H1 (cell line): ENCODE measurements around the gene WNT5A. TPM values are rescaled to one million over a fixed set of nuclear protein-coding genes. Genes with fewer than 3 reads are reported as not detected.

ENCODE experiments used
- CTCF ChIA-PET: fragments of 300-600 bp; sonication (Branson Sonifier 250); formaldehyde crosslinking; loops from one replicate; lab custom pipeline; 2021; ENCODE audit not compliant: partially characterized antibody; lab: Charles Lee
- POLR2A ChIA-PET: fragments of 300-600 bp; sonication (Branson Sonifier 250); formaldehyde crosslinking; loops from one replicate; lab custom pipeline; 2021; ENCODE audit warnings: inconsistent platforms; ENCODE audit not compliant: partially characterized antibody; lab: Charles Lee
- DNase-seq, 2 experiments: peaks; one replicate each; pipeline versions ENCODE4 v3.0.0 to v3.0.0-alpha.2; 2010 to 2022; ENCODE audit warnings: low spot score in 2 of 2, low read depth in 1 of 2, mixed read lengths in 1 of 2
- FAIRE-seq: peaks from 2 replicates; lab custom pipeline; 2011; peaks lifted over from hg19 to GRCh38; lab: Jason Lieb, UNC
- H2AFZ ChIP-seq: 2 replicates; pipeline ENCODE4 v1.8.1; 2012; ENCODE audit warnings: low read length, inconsistent platforms
- H2AK5ac ChIP-seq: 2 replicates; pipeline ENCODE4 v1.6.1; 2013; ENCODE audit warnings: low read depth, low read length
- H2BK120ac ChIP-seq: replicated peaks from 2 replicates; pipeline ENCODE3; 2013; ENCODE audit warnings: low read depth, low read length, inconsistent platforms
- H2BK12ac ChIP-seq: 2 replicates; pipeline ENCODE4 v1.6.1; 2013; ENCODE audit warnings: low read depth, low read length
- H2BK15ac ChIP-seq: 2 replicates; pipeline ENCODE4 v1.6.1; 2013; ENCODE audit warnings: low read length
- H2BK20ac ChIP-seq: 2 replicates; pipeline ENCODE4 v1.6.1; 2013; ENCODE audit warnings: low read length
- H2BK5ac ChIP-seq: 2 replicates; pipeline ENCODE4 v1.6.1; 2013; ENCODE audit warnings: low read depth, low read length
- H3K14ac ChIP-seq: 2 replicates; pipeline ENCODE4 v1.6.1; 2013; ENCODE audit warnings: inconsistent platforms; ENCODE audit not compliant: insufficient read length
- H3K18ac ChIP-seq: 2 replicates; pipeline ENCODE4 v1.6.1; 2013; ENCODE audit warnings: low read length; ENCODE audit errors: extremely low read depth
- H3K23ac ChIP-seq: 2 replicates; pipeline ENCODE4 v1.6.1; 2013; ENCODE audit warnings: inconsistent platforms; ENCODE audit not compliant: insufficient read length
- H3K23me2 ChIP-seq: 2 replicates; pipeline ENCODE4 v1.6.1; 2013; ENCODE audit warnings: low read depth, low read length
- H3K27ac ChIP-seq: 2 replicates; pipeline ENCODE4 v1.6.1; 2011; ENCODE audit warnings: low read depth, low read length, inconsistent platforms
- H3K27me3 ChIP-seq, 4 experiments: replicated peaks in 1 of 4; 1 replicate in 1 of 4; 2 replicates in 3 of 4; pipeline versions ENCODE4 v1.6.1 to v1.8.1; 2011 to 2013; ENCODE audit warnings: low read length in 3 of 4, mild to moderate bottlenecking in 3 of 4, inconsistent platforms in 2 of 4, mixed read lengths in 2 of 4, moderate library complexity in 1 of 4; ENCODE audit not compliant: control insufficient read depth in 3 of 4, insufficient read depth in 3 of 4; ENCODE audit errors: extremely low read depth in 1 of 4
- H3K36me3 ChIP-seq, 4 experiments: 2 replicates each; pipeline versions ENCODE4 v1.6.1 to v1.8.1; 2011 to 2013; ENCODE audit warnings: mild to moderate bottlenecking in 4 of 4, low read length in 3 of 4, moderate library complexity in 2 of 4, control low read depth in 1 of 4, inconsistent platforms in 1 of 4; ENCODE audit not compliant: insufficient read depth in 4 of 4, control insufficient read depth in 2 of 4
- H3K4ac ChIP-seq: replicated peaks from 2 replicates; pipeline ENCODE3; 2013; ENCODE audit warnings: low read length, low read depth, mixed read lengths, inconsistent platforms; ENCODE audit not compliant: insufficient read length
- H3K4me1 ChIP-seq, 4 experiments: replicated peaks in 1 of 4; 1 replicate in 1 of 4; 2 replicates in 3 of 4; pipeline versions ENCODE4 v1.6.1 to v1.8.1; 2011 to 2013; ENCODE audit warnings: low read length in 3 of 4, inconsistent platforms in 2 of 4, mixed read lengths in 1 of 4; ENCODE audit not compliant: insufficient read depth in 4 of 4, control insufficient read depth in 3 of 4
- H3K4me2 ChIP-seq, 2 experiments: 2 replicates each; pipeline versions ENCODE4 v1.6.1 to v1.8.1; 2011 to 2013; ENCODE audit warnings: low read depth in 2 of 2, low read length in 2 of 2, control low read depth in 1 of 2, inconsistent platforms in 1 of 2, mild to moderate bottlenecking in 1 of 2; ENCODE audit not compliant: insufficient read depth in 1 of 2
- H3K4me3 ChIP-seq, 4 experiments: fragments of 200-600, 300-600 bp in 1 of 4; sonication (generic), shearing (Covaris generic), sonication (Bioruptor Twin) in 1 of 4; 2 replicates each; pipeline versions ENCODE4 v1.5.1 to v1.8.1; 2011 to 2016; ENCODE audit warnings: low read length in 4 of 4, low read depth in 3 of 4, control low read depth in 2 of 4, inconsistent platforms in 2 of 4, mild to moderate bottlenecking in 2 of 4, mixed read lengths in 1 of 4, moderate library complexity in 1 of 4; ENCODE audit not compliant: insufficient read depth in 2 of 4; ENCODE audit errors: extremely low read depth in 1 of 4
- H3K56ac ChIP-seq: replicated peaks from 2 replicates; pipeline ENCODE3; 2013; ENCODE audit warnings: low read depth, mild to moderate bottlenecking, mixed read lengths, low read length, inconsistent platforms; ENCODE audit not compliant: insufficient read length
- H3K79me1 ChIP-seq: 2 replicates; pipeline ENCODE4 v1.6.1; 2013; ENCODE audit warnings: low read depth, low read length, control low read depth
- H3K79me2 ChIP-seq, 2 experiments: 2 replicates each; pipeline versions ENCODE4 v1.6.1 to v1.8.1; 2012 to 2013; ENCODE audit warnings: low read length in 2 of 2, mild to moderate bottlenecking in 2 of 2, inconsistent platforms in 1 of 2; ENCODE audit not compliant: insufficient read depth in 2 of 2, control insufficient read depth in 1 of 2
- H3K9ac ChIP-seq, 4 experiments: replicated peaks in 1 of 4; 1 replicate in 1 of 4; 2 replicates in 3 of 4; pipeline versions ENCODE4 v1.6.1 to v1.8.1; 2011 to 2013; ENCODE audit warnings: low read depth in 3 of 4, low read length in 3 of 4, control low read depth in 2 of 4, mild to moderate bottlenecking in 2 of 4, moderate library complexity in 2 of 4, inconsistent platforms in 1 of 4; ENCODE audit errors: extremely low read depth in 1 of 4
- H3K9me3 ChIP-seq, 2 experiments: 2 replicates each; pipeline versions ENCODE4 v1.6.1 to v1.8.1; 2012 to 2013; ENCODE audit warnings: mild to moderate bottlenecking in 2 of 2, moderate library complexity in 2 of 2, control low read depth in 1 of 2, inconsistent platforms in 1 of 2, low read depth in 1 of 2, low read length in 1 of 2, mixed read lengths in 1 of 2; ENCODE audit not compliant: insufficient read depth in 2 of 2
- H4K20me1 ChIP-seq, 2 experiments: replicated peaks in 1 of 2; 2 replicates each; pipeline versions ENCODE3 to v1.8.1; 2011 to 2013; ENCODE audit warnings: inconsistent platforms in 2 of 2, low read length in 2 of 2, mild to moderate bottlenecking in 1 of 2; ENCODE audit not compliant: insufficient read depth in 2 of 2, control insufficient read depth in 1 of 2
- H4K5ac ChIP-seq: 2 replicates; pipeline ENCODE4 v1.6.1; 2013; ENCODE audit warnings: low read length, low read depth, mixed read lengths, inconsistent platforms; ENCODE audit not compliant: insufficient read length
- H4K8ac ChIP-seq: 2 replicates; pipeline ENCODE4 v1.8.0; 2013; ENCODE audit warnings: mild to moderate bottlenecking, moderate library complexity, low read length, inconsistent platforms; ENCODE audit not compliant: insufficient read depth; ENCODE audit errors: extremely low read depth
- H4K91ac ChIP-seq: replicated peaks from 2 replicates; pipeline ENCODE3; 2013; ENCODE audit warnings: low read length, mixed read lengths, inconsistent platforms; ENCODE audit not compliant: insufficient read length
- ATF2 ChIP-seq: IDR thresholded peaks from 2 replicates; pipeline ENCODE4 v1.6.1; 2012; ENCODE audit warnings: low read length, inconsistent platforms
- NRF1 ChIP-seq: IDR thresholded peaks from 2 replicates; pipeline ENCODE4 v1.6.1; 2011; ENCODE audit warnings: mild to moderate bottlenecking, low read depth, low read length, improper control_type of control experiment
- POLR2A ChIP-seq, 2 experiments: IDR thresholded peaks; 1 replicate in 1 of 2; 2 replicates in 1 of 2; pipeline ENCODE4 v1.6.1; 2011; ENCODE audit warnings: low read depth in 2 of 2, low read length in 2 of 2, mild to moderate bottlenecking in 2 of 2; ENCODE audit errors: control extremely low read depth in 1 of 2
- POLR2AphosphoS5 ChIP-seq: IDR thresholded peaks from 2 replicates; pipeline ENCODE4 v1.6.1; 2011; ENCODE audit warnings: low read depth, low read length
- SIN3A ChIP-seq, 2 experiments: IDR thresholded peaks in 1 of 2; conservative IDR thresholded peaks in 1 of 2; 2 replicates each; pipeline ENCODE4 v1.6.1; 2011 to 2012; ENCODE audit warnings: low read length in 2 of 2, improper control_type of control experiment in 1 of 2, low read depth in 1 of 2, mild to moderate bottlenecking in 1 of 2
- SP1 ChIP-seq: IDR thresholded peaks from 2 replicates; pipeline ENCODE4 v1.6.1; 2011; ENCODE audit warnings: low read depth, low read length
- TAF7 ChIP-seq: optimal IDR thresholded peaks from 2 replicates; pipeline ENCODE3; 2011; ENCODE audit warnings: low read depth, mild to moderate bottlenecking, inconsistent platforms, low read length, moderate library complexity, borderline replicate concordance
- TCF12 ChIP-seq: IDR thresholded peaks from 2 replicates; pipeline ENCODE4 v1.6.1; 2011; ENCODE audit warnings: low read depth, mild to moderate bottlenecking, low read length
- ZNF274 ChIP-seq: IDR thresholded peaks from 2 replicates; pipeline ENCODE4 v1.7.0; 2012; ENCODE audit warnings: low read length, borderline replicate concordance; ENCODE audit errors: extremely low read depth
- WGBS, 2 experiments: shearing (Covaris generic) in 1 of 2; methylation state at CpG; one replicate each; pipeline versions ENCODE4 v1.1.6 to v1.1.7; 2013 to 2015; ENCODE audit warnings: low lambda C conversion rate in 2 of 2, mixed read lengths in 2 of 2, inconsistent platforms in 1 of 2, low coverage in 1 of 2, missing lambda C conversion rate in 1 of 2; ENCODE audit not compliant: insufficient replicate concordance in 2 of 2, insufficient coverage in 1 of 2, insufficient read length in 1 of 2; ENCODE audit errors: extremely low coverage in 1 of 2, missing lambda C conversion rate in 1 of 2; 5-methylcytosine and 5-hydroxymethylcytosine counted together
- polyA plus RNA-seq, 7 experiments: library from polyadenylated mRNA; depleted of rRNA in 3 of 7; stranded (reverse) in 5 of 7; unstranded in 2 of 7; fragments of >200 nt in 5 of 7; fragments of 200-250 nt in 2 of 7; gene quantifications; 1 replicate in 5 of 7; 2 replicates in 1 of 7; 4 replicates in 1 of 7; pipeline versions ENCODE4 v1.2.1 to v1.2.3, GENCODE V29; 2011 to 2013; ENCODE audit warnings: missing spikeins in 2 of 7, mixed read lengths in 2 of 7
- total RNA-seq: library from RNA; stranded (reverse); fragmentation: NEBNext Ultra II Directional; extraction: Animal tissue kit (Norgen Biotek cat#: 25700); gene quantifications from 2 replicates; pipeline ENCODE4 v1.2.1, GENCODE V29; 2021

Gene WNT5A
- total and polyA plus RNA-seq, 2 of the 8 experiments (the other 6 are each of a cell fraction or from before 2014, with no cell fraction given), result 3.9 to 5.6 TPM

GRCh38 chr3:55500555-55501330, 13.6 kb upstream of the WNT5A start:
- no peak overlapping the region for H2AK5ac ChIP-seq
- 88% methylated on average over 5 of the region's 5 CpGs; no CpG with 5 or more reads in 1 of the 2 experiments for WGBS, 2 experiments
- no peak overlapping the region for H3K23ac ChIP-seq
- H4K5ac ChIP-seq, result no peak overlapping the region
- no peak for FAIRE-seq
- no peaks in the 10 kb centered on the region for H3K9me3 ChIP-seq
- H2BK15ac ChIP-seq, result no peak overlapping the region
- no peak overlapping the region for H3K4me2 ChIP-seq
- no peaks in the 10 kb centered on the region for H4K20me1 ChIP-seq
- H3K4ac ChIP-seq, result no peak overlapping the region
- H3K56ac ChIP-seq, result no peak overlapping the region
- H3K27me3 ChIP-seq, result no peaks in the 10 kb centered on the region
- H3K23me2 ChIP-seq, result no peaks in the 10 kb centered on the region
- H3K18ac ChIP-seq, result no peak overlapping the region
- no peaks in the 10 kb centered on the region for H3K4me1 ChIP-seq
- H3K4me3 ChIP-seq, result no peak overlapping the region
- H3K9ac ChIP-seq, result no peak overlapping the region
- no peak overlapping the region for H2AFZ ChIP-seq
- no peak overlapping the region for H3K14ac ChIP-seq
- H3K79me1 ChIP-seq, result no peaks in the 10 kb centered on the region
- H3K27ac ChIP-seq, result no peak overlapping the region
- H3K79me2 ChIP-seq, result no peaks in the 10 kb centered on the region
- no peak overlapping the region for H2BK20ac ChIP-seq
- no peak overlapping the region for H4K91ac ChIP-seq
- CTCF ChIA-PET, result interaction anchor here (0.7 kb wide), 1 partner anchor 263 kb away, joined by 3 read pairs; no protein-coding TSS in a partner anchor
- H2BK120ac ChIP-seq, result no peak overlapping the region
- POLR2A ChIA-PET, result no interaction called here
- H4K8ac ChIP-seq, result no peak overlapping the region
- H2BK5ac ChIP-seq, result no peak overlapping the region
- H3K36me3 ChIP-seq, result no peaks in the 10 kb centered on the region
- no peak for DNase-seq
- no peak overlapping the region for H2BK12ac ChIP-seq
- no peak for TF ChIP-seq SP1
- no peak for TF ChIP-seq TAF7
- no peak for TF ChIP-seq POLR2A (IDR thresholded peaks at IDR 0.05; ENCODE audit: control extremely low read depth in 1 of 2, low read depth in 2 of 2, low read length in 2 of 2)
- no peak for TF ChIP-seq SIN3A (conservative IDR thresholded peaks at IDR 0.05 in 1 of 2, IDR thresholded peaks at IDR 0.05 in 1 of 2; ENCODE audit: low read depth in 1 of 2, low read length in 2 of 2)
- TF ChIP-seq TCF12, result no peak
- no peak for TF ChIP-seq NRF1
- TF ChIP-seq ZNF274, result no peak
- TF ChIP-seq POLR2AphosphoS5, result no peak
- TF ChIP-seq ATF2, result no peak
